Esophagus squamous epithelium (tissue), 4 donors: ENCODE measurements around the gene OR5D14.

ENCODE experiments used
- POLR2A ChIP-seq, 4 donors: fragments of 450-650 bp; IDR thresholded peaks; one replicate each; pipeline ENCODE4 v1.6.1; 2017; ENCODE audit warnings: antibody characterized with exemption in 4 of 4, mild to moderate bottlenecking in 4 of 4, moderate library complexity in 3 of 4
- TF ChIP-seq, protein P1 (sequence below), 6 experiments: fragments of 450-650 bp in 4 of 6; fragments of 200-600 bp in 2 of 6; sonication (generic) in 2 of 6; IDR thresholded peaks; one replicate each; pipeline ENCODE4 v1.5.1; 2016 to 2019; ENCODE audit warnings: antibody characterized with exemption in 6 of 6, mild to moderate bottlenecking in 4 of 6, moderate library complexity in 4 of 6

DNA sequence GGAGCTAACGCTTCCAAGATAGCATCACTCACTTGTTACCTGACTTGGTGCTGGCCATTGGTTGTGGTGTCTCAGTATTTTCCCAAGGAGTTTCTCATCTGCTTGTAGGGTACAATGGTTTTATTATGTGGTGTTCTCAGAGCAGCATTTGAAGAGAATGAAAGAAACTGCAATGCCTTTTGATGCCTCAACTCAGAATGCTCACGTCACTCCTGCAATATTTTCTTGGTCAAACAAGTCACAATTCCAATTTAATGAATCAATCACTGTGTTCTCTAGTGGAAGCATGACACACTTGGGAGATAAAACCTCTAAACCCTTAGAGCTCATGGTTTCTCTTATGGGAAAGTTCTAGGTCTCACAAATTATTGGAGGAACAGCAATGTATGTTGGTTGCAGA, 2.0 kb upstream of the OR5D14 start:
- TF ChIP-seq POLR2A (IDR thresholded peaks at IDR 0.05): no peak
- TF ChIP-seq, protein P1, sequence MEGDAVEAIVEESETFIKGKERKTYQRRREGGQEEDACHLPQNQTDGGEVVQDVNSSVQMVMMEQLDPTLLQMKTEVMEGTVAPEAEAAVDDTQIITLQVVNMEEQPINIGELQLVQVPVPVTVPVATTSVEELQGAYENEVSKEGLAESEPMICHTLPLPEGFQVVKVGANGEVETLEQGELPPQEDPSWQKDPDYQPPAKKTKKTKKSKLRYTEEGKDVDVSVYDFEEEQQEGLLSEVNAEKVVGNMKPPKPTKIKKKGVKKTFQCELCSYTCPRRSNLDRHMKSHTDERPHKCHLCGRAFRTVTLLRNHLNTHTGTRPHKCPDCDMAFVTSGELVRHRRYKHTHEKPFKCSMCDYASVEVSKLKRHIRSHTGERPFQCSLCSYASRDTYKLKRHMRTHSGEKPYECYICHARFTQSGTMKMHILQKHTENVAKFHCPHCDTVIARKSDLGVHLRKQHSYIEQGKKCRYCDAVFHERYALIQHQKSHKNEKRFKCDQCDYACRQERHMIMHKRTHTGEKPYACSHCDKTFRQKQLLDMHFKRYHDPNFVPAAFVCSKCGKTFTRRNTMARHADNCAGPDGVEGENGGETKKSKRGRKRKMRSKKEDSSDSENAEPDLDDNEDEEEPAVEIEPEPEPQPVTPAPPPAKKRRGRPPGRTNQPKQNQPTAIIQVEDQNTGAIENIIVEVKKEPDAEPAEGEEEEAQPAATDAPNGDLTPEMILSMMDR (IDR thresholded peaks at IDR 0.05): no peak
